Stimulated activated CD4-positive, alpha-beta T cell treated with anti-CD3 and anti-CD28 coated beads, Interleukin-4, amount 100 ng/mL, for 48 hours (primary cell): ENCODE data around the gene SART3.
"Not testable (repeated sequence)": the region's sequence is repeated elsewhere in the genome, so short reads cannot be mapped to it uniquely, and the experiment has no call there.

Source experiments
- DNase-seq, 2 donors: peaks; one replicate each; pipeline ENCODE4 v3.0.0-alpha.2; 2020; ENCODE audit warnings: low read depth in 2 of 2

The SART3 gene

DNA sequence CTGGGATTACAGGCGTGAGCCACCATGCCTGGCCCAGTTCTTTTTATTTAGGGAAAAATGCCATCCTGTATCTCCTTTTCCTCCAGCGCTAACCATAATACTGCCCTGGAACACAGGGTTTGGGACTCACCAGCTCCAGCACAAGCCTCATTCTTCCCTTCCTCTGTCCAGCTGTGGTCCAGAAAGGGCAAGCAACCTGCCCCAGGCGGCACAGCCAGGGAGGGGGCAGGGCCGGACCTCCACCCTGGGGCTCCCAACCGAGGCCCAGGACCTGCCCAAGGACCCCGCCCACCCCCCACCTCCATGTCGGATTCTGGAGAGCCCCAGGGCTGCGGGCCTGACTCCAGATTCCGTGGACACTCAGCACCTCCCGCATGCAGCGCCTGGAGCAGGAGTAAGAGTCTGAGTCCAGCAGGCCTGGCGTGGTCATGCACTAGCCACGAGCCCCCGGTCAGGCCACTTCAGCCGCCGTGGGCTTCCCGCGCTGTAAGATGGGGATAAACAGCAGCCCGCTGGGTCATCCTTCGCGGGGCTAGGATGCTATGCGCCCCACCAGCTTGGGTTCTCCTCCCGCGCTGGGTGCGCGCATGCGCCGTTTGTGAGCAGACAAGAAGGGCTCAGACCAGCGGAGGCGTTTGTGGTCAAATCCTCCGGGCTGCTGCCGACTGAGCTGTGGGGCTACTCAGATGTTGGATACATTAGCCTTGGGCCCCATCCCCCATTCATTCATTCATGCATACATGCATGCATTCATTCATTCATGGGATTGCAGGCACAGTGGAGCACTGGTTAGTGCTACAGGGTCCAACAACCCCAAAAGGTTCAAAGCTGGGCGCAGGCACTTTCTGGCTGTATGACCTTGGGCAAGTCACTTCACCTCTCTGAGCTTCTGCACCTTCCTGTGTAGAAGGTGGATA, 20.6 kb upstream of the SART3 start:
- DNase-seq, result no peak

DNA sequence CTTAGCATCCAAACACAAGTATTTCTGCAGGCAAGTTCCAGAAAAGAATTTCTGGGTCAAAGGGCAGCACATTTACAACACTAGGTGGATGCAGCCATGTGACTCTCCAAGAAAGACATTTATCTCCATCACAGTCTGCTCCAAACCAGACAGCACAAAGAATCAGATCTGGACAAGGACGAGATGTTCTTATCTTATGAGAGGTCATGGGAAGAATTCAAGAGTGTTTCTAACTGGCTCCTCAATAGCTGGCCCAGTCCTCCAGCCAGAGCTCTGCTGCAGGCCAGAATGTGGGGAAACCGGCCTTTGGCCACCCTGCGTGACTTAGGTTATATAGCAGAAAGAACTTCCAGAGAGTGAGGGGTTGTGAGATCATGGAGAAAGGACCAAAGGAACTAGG, 19.6 kb upstream of the SART3 start:
- no peak for DNase-seq

DNA sequence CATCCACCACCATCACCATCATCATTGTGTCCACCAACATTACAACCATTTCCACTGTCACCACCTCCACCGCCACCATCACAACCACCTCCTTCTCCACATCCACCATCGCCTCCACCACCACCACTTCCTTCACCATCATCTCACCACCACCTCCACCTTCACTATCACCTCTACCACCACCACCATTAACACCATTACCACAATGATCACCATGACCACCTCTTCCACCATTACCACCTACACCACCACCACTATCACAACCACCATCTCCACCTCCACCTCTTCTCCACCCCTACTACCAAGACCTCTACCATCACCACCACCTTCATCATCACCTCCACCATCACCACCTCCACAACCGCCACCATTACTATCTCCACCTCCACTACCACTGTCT, 17.8 kb upstream of the SART3 start:
- no peak for DNase-seq

DNA sequence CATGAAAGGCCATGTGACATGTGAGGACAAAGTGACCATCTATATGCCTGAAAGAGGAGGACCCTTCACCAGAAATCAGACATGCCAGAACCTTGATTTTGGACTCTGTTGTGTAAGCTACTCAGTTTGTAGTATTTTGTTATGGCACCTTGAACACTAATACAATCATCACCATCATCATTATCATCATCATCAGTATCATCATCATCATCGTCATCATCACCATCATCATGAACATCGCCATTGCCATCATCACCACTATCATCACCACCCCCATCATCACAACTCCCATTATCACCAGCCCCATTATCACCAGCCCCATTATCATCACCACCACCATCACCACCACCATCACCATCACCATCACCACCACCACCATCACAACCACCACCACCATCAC, 17.3 kb upstream of the SART3 start:
- no peak for DNase-seq

DNA sequence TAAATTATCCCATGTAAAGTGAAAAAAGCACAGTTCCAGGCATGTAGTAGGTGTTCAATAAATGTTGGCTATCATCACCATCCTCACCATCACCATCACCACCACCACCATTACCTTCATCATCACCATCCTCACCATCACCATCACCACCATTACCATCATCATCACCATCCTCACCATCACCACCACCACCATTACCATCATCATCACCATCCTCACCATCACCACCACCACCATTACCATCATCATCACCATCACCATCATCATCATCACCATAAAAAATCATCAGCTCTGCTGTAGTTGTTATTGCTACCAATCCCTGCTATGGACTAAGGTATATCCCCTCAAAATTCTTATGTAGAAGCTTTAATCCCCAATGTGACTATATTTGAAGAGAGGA, 16.5 kb upstream of the SART3 start:
- DNase-seq, result no peak

DNA sequence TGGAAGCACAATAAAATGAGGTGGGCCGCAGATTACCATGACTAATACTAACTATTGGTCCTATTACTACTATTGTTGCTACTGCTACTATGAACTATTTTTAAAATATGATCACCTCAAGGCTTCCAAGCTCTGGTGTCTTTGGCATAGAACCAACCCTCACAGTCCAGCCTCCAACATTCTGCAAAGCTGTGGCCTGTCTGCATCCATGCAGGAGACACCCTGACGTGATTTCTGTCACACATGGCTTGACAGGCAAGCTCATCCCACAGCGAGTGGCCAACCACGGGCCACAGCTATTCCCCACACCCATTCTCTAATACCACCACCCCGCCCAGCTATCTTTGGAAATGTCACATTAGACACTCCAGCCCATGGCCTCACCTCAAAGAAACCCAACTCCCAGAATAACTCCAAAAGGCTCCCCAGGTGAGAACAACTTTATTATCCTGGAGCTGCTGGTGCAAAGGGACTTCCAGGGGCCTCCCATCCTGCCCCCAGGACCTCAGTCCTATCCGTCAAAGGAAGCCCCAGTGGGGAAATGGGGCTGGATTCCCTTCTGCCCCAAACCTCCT, 15.8 kb upstream of the SART3 start:
- DNase-seq, result no peak

DNA sequence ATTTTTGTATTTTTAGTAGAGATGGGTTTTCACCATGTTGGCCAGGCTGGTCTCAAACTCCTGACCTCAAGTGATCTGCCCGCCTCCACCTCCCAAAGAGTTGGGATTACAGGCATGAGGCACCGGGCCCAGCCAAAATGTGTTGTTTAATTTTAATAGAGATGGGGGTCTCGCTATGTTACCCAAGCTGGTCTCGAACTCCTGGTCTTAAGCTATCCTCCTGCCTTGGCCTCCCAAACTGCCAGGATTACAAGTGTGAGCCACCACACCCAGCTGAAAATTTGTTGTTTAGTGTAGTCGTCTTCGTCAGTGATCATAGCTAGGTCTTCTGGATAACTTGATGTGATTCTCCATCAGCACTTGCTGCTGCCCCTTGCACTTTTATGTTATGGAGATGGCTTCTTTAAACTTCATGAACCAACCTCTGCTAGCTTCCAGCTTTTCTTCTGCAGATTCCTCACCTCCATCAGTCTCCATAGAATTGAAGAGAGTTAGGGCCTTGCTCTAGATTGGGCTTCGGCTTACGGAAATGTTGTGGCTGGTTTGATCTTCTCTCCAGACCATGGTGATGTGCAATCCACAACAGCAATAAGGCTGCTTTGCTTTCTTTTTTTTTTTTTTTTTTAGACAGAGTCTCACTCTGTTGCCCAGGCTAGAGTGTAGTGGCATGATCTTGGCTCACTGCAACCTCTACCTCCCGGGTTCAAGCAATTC, 14.4 kb upstream of the SART3 start:
- no peak for DNase-seq

DNA sequence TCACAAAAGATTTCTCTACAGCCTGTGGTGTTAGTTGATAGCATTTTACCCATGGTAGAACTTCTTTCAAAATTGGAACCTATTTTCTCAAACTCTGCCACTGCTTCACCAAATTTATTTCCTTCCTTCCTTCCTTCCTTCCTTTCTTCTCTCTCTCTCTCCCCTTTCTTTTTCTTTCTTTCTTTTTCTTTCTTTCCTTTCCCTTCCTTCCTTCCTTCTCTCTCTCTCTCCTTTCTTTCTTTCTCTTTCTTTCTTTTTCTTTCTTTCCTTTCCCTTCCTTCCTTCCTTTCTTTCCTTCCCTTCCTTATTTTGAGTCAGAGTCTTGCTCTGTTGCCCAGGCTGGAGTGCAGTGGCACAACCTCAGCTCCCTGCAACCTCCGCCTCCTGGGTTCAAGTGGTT, 13.3 kb upstream of the SART3 start:
- DNase-seq, result not testable (repeated sequence)

DNA sequence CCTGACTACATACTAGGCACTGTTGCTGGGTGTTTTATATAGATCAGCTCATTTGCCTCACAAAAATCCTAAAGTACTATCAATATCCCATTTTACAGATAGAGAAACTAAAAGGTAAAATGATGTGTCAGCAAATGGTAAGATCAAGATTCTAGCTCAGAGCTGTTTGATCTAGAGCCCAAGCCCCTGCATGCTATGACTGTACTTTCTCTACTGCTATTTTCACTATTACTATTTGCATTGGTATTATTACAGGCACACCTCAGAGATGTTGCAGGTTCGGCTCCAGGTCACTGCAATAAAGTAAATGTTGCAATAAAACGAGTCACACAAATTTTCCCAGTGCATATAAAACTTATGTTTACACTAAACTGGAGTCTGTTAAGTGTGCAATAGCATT, 12.3 kb upstream of the SART3 start:
- no peak for DNase-seq

DNA sequence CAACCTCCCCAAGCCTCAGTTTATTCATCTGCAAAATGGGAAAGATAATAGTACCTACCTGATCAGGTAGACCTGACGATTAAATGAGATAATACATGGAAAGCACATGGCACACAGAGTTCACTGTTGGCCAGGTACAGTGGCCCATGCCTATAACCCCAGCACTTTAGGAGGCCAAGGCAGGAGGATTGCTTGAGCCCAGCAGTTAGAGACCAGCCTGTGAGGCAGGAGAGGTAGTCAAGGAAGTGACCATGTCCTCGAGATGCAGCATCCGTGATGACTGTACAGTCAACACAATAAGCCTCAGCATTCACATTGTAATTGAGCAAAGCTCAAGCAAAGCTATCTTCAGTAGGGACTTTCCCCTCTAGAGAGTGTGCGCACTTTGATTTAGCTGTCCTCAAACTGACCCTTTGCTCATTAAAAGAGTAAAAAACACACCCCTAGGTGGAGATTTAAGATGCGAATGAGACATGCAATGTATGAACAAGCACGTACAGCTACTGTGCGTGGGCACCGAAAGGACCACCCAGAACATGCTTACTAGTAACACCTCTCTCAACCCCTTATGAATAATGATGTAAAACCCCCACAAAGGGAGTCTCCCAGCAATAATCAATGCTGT, 11.3 kb upstream of the SART3 start:
- no peak for DNase-seq

DNA sequence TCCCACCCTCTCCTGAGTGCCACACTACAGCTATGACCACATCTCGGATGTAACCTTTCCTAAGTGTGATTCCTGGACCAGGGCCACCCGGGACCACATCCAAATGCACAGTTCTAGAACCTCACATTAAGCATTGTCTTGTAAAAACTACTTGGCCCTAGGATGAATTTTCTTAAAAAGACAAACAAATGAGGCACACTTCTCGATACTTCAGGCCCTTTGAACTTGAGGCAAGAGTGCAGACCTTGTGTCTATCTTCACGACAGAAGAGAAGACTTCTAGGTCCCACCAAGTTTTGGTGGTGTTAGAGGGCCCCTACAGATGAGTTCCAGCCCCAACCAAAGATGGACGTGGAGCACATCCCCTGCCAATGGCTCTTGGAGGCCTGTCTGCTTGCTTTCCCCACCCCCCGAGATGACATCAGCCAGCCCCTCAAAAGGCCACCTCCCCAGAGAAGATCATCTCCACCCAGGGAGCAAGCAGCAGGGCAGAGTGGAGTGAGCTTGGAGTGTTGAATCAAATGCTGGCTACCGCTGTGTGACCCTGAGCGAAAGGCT, 10.7 kb upstream of the SART3 start:
- DNase-seq, result no peak

DNA sequence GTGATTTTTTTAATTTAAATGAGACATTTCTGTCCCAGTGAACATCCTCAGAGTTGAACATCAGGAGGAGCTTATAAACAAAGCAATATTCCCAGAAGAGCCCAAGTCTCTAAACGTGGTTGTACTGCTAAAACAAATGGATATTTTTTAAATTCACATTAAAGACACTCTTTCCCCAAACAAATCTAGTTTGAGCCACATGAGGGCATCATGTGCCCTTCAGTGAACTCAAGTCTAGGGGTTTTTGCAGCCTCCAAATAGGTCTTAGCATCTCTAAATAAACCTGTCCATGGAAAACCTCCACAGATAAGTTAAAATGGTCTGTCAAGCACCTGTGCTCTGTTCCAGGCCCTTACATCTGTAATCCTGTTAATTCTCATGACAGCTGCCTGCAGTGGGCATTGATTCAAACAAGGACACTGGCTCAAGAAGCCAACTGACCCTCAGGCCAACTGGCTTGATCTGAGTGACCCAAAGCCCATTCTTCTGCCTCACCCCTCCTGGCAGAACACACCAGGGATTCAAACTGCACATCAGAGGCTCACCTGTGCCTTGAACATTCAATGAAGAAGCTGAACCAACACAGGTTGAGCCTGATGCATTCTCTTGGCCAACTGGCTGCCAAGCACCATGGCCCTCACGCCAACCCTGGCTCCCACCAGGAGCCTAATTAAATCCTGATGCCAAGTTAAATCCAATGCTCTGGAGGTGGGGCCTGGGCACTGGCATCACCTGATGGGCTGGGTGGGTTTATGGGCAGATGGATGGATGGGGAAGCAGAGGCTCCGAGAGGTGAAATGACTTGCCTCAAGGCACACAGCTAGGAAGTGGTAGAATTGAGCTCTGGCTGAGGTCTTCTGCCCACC, 10.0 kb upstream of the SART3 start:
- DNase-seq, result no peak

DNA sequence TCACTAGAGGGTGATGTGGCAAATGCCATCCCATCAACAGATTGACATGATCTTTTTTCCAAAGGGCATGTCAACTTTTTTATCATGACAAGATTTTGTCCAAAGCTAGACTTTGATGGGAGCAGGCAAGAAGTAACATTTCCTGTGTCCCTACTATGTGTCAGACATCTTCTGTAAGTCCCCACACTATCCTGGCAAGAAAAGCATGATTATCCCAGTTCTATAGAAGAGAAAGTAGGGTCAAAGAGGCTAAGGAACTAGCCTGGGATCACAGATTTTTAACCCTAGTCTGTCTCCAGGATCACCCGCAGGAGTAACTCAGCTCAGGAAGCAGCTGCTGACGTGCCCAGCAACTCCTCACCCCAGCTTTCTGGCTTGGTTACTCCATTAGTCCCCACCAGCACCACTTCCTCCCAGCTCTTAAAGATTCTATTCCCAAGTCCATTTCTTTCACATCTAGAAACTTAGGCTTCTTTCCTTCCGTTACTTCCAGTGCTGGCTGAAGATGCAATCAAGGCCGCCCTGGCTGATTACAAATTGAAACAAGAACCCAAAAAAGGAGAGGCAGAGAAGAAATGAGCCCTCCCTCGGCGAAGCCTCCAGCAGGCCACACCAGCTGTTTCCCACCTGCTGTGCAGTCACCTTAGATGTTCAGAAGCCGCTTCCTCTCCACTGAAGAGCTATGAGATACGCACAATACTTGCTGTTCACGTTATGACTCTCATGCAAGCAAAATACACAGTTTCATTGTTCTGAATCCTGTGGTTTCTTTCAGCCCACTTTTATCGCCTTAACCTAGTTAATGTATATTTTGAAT, 7.6 kb upstream of the SART3 start:
- peak; percentile 41 to 59 for DNase-seq

DNA sequence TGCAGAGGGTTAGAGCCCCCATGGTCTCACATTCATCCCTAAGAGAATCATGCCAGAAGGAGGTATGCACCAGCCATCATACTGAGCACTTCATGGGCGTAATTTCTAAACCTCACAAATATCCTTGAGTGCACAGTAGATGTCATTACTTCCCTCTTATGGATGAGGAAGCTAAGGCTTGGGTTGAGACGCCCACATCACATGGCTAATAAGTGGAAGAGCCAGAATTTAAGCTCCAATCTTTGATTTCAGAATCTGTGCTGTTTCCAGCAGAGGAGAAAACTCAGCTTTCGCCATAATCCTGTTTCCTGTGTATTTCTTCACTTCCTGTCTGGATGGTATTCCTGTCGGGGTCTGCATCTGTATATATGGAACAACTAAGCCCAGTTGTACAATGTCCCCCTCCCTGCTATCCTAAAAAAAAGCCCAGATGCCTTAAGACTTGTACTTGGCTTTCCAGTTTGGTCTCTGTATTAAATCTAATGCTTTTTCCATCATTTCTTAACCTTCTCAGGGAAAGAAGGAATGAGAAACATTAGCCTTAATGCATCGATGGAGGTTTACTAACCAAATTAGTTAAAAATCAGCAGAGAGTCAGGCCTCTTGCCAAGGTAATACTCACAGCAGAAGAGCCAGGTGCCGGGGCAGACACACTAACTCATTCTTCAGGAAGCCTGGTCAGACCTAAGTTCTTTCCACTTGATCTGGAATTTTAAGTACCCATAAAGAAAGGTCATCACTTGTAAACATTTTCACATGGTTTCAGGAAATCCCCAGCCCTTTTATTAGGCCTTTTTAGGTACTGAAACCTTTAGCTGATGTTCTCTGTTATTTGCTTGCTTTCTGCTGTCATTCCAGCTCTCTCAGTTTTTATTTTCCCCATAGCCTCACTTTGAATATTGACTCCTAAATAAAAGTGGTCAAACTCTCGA, 6.7 kb upstream of the SART3 start:
- DNase-seq, result no peak

DNA sequence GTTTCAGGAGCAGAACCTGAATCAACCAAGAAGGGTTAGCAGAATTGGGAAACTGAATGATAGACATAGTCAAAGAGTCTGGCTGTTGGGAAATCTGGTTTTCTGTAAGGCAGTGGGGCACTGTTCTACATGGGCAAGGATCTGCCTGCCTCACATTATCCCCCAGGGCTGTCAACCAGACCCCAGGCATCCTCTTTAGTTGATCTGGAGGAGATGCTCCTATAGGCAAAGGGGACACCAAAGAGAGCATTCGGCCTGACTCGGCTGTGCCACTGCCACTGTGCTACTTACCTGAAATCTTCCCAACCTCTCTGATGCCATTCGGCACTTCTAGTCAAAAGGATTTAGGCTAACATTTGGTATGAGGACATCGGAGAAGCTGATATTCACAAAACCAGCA, 5.5 kb upstream of the SART3 start:
- no peak for DNase-seq

DNA sequence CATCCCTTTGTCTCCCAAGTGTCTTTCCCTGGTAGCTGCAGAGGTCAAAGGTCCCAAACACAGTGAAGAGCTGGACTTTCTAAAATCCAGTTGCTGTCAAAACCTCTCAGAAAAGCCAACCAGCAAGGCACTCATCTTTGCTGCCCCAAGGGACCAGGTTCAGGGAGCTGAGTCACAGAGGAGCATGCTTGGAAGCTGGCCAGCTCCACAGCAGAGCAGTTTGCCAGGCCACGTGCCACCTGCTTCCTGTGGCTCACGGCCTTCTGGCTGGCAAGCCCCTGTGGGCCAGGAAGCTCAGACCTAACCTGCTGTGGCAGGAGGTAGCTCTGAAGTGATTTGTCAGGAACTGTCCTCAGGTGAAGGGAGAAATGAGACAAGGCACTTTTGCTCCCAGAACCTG, 5.0 kb upstream of the SART3 start:
- peak in 1 of 2 donors; percentile 50 for DNase-seq

DNA sequence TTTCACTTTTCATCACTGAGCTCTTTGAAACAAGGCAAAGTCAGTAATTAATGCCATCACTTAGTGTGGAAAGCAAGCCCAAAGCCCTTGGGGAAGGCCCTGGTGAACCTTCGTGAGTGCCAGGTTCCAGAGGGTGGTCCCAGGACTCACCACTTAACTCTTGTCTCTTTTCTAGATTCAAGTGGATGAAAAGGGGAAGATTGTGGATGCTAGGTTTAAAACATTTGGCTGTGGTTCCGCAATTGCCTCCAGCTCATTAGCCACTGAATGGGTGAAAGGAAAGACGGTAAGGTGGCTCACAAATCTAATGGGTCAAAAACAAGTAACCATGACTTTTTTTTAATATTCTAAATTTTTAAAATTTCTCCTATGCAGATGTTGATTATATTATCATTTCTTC, 4.2 kb upstream of the SART3 start:
- no peak for DNase-seq

DNA sequence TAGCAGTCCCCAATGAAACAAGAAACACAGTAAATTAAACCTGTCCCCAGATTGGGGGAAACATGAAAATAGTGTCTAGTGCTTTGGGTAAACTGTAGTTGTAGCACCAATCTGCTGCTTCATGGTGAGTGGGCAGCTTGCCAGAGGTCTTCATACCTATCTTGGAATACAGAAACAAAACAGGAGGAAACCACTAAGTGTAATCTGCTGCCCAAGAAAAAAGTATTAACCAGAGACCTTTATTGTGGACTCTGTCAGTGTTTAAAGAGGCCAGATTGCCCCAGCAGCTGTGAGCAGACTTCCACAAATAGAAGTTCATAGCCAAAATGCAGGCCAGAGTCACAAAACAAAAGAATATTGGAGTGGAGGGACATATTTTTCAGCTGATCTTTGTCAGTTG, 3.8 kb upstream of the SART3 start:
- DNase-seq, result no peak

DNA sequence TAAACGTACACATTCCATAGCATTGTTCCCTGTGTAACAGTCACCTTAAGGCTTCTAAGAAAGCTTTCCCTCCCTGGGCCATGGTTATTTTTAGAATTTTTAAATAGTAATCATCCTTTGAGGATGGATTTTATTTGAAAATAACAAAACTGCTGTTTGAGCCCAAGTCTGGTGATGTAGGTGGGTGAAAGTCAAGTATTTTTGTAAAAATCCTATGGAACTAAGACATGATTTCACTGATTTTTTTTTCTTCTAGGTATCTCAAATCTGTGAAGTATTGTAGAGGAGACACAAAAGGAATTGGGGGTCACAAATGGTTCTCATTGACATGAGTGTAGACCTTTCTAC, 2.8 kb upstream of the SART3 start:
- no peak for DNase-seq
